Measurements from ENCODE around the gene NOB1.

Gene NOB1

DNA sequence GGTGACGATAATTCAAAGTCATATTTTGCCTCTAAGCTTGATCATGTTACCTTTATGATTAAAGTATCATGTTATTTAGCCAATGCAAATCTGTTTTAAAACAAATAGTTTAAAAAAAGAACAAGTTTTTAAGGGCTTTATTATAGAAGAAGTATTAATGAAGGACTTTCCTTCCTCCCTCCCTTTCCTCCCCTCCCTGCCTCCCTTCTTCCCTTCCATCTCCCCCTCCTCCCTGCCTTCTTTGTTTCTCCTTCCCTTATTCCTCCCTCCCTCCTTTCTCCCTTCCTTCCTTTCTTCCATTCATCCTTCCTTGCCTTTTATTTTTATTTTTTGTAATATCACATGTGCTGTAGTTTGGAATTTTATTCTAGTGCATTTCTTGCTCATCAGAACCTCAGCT lies 54.8 kb downstream of the NOB1 start:
- H3K9me3 ChIP-seq (ENCODE audit: control insufficient read depth, low read length): no peaks in the 10 kb centered on the region
- H3K36me3 ChIP-seq (ENCODE audit: control insufficient read depth, insufficient read depth, low read length, severe bottlenecking): peaks cover 63% of the 10 kb centered on the region
- no peaks in the 10 kb centered on the region for H3K27me3 ChIP-seq (replicated peaks; ENCODE audit: control insufficient read depth, insufficient read depth, low read length)
- peaks cover 5% of the 10 kb centered on the region for H3K4me1 ChIP-seq (ENCODE audit: control insufficient read depth, insufficient read depth, low read length)
- H3K4me3 ChIP-seq (ENCODE audit: low read length): no peak overlapping the region
- H3K9ac ChIP-seq (ENCODE audit: low read length): no peak overlapping the region
- DNase-seq (ENCODE audit: low read depth): no peak

DNA sequence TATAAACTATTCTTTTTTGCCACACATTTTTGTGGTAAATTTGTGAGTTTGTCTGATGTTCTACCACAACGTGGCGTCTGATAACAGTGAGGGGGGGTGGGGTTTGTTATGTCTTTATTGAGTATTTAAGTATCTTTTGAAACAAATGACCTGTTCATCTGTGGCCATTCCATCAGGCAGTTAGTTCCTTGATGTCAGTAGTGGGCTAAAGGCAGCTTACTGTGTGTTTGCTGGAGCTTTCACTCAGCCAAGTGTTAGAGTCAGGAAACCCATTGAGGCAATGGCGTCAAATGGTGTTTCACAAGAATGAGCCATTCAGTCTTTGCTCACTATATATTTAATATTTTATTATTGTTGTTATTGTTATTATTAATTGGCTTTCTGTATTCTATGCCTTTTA lies 56.3 kb downstream of the NOB1 start:
- peaks cover under 1% of the 10 kb centered on the region for H3K4me1 ChIP-seq (ENCODE audit: control insufficient read depth, insufficient read depth, low read length)
- H3K4me3 ChIP-seq (ENCODE audit: low read length): no peak overlapping the region
- DNase-seq (ENCODE audit: low read depth): no peak
- H3K27me3 ChIP-seq (replicated peaks; ENCODE audit: control insufficient read depth, insufficient read depth, low read length): no peaks in the 10 kb centered on the region
- H3K36me3 ChIP-seq (ENCODE audit: control insufficient read depth, insufficient read depth, low read length, severe bottlenecking): peaks cover 69% of the 10 kb centered on the region
- H3K9me3 ChIP-seq (ENCODE audit: control insufficient read depth, low read length): no peaks in the 10 kb centered on the region
- H3K9ac ChIP-seq (ENCODE audit: low read length): no peak overlapping the region

DNA sequence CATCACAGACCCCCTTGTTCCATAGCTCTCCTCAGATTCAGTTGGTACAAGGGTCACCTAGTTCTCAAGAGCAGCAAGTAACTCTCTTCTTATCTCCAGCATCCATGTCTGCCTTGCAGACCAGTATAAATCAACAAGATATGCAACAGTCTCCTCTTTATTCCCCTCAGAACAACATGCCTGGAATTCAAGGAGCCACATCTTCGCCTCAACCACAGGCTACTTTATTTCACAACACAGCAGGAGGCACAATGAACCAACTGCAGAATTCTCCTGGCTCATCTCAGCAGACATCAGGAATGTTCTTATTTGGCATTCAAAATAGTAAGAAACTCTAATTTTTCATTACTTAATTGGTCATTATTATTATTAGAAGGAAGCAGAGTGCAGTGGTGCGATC lies 60.8 kb downstream of the NOB1 start:
- Histone ChIP-seq H3K9ac (ENCODE audit: low read length) (no peak overlapping the region), H3K4me3 (ENCODE audit: low read length) (no peak overlapping the region), H3K9me3 (ENCODE audit: control insufficient read depth, low read length) (no peaks in the 10 kb centered on the region), H3K36me3 (ENCODE audit: control insufficient read depth, insufficient read depth, low read length, severe bottlenecking) (peaks cover 82% of the 10 kb centered on the region), H3K27me3 (replicated peaks; ENCODE audit: control insufficient read depth, insufficient read depth, low read length) (no peaks in the 10 kb centered on the region), H3K4me1 (ENCODE audit: control insufficient read depth, insufficient read depth, low read length) (peaks cover 8% of the 10 kb centered on the region)
- DNase-seq (ENCODE audit: low read depth): no peak

DNA sequence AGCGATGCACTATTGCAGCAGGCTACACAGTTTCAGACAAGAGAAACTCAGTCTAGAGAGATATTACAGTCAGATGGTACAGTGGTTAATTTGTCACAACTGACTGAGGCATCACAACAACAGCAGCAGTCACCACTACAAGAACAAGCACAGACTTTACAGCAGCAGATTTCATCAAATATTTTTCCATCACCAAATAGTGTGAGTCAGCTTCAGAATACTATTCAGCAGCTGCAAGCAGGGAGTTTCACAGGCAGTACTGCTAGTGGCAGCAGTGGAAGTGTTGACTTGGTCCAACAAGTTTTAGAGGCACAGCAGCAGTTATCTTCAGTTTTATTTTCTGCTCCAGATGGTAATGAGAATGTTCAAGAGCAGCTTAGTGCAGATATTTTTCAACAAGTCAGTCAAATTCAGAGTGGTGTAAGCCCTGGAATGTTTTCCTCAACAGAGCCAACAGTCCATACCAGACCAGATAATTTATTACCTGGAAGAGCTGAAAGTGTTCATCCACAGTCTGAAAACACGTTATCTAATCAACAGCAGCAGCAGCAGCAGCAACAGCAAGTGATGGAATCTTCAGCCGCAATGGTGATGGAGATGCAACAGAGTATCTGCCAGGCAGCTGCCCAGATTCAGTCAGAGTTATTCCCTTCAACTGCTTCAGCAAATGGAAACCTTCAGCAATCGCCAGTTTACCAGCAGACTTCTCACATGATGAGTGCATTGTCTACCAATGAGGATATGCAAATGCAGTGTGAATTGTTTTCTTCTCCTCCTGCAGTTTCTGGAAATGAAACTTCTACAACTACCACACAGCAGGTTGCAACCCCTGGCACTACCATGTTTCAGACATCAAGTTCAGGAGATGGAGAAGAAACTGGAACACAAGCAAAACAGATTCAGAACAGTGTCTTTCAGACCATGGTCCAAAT lies 62.5 kb downstream of the NOB1 start:
- peaks cover 8% of the 10 kb centered on the region for H3K4me1 ChIP-seq (ENCODE audit: control insufficient read depth, insufficient read depth, low read length)
- no peaks in the 10 kb centered on the region for H3K9me3 ChIP-seq (ENCODE audit: control insufficient read depth, low read length)
- peaks cover 73% of the 10 kb centered on the region for H3K36me3 ChIP-seq (ENCODE audit: control insufficient read depth, insufficient read depth, low read length, severe bottlenecking)
- no peak overlapping the region for H3K9ac ChIP-seq (ENCODE audit: low read length)
- no peak overlapping the region for H3K4me3 ChIP-seq (ENCODE audit: low read length)
- H3K27me3 ChIP-seq (replicated peaks; ENCODE audit: control insufficient read depth, insufficient read depth, low read length): no peaks in the 10 kb centered on the region
- DNase-seq (ENCODE audit: low read depth): peak; percentile 47

Data from adipocyte (in vitro differentiated cells).